ENCODE results near the gene CLN5. TPM values are rescaled to one million over a fixed set of nuclear protein-coding genes. Genes with fewer than 3 reads are reported as not detected.

CLN5 gene
- total and polyA plus RNA-seq, 10 of the 15 experiments (the other 5 are each of a cell fraction or from before 2014, with no cell fraction given) = 11.2 to 22.2 (median 13.1) TPM

GRCh38 chr13:76971215-76971614, 20.7 kb upstream of the CLN5 start:
- intact Hi-C loops (cut with micrococcal nuclease; ENCODE audit: unreplicated experiment) = no loop called here
- BruUV-seq (replicated peaks) = no TSS peak
- H3K4me3 ChIP-seq = no peak overlapping the region
- no peak overlapping the region for H3K4me2 ChIP-seq (ENCODE audit: control insufficient read depth, insufficient read depth)
- no peaks in the 10 kb centered on the region for H3K79me2 ChIP-seq (ENCODE audit: control insufficient read depth, insufficient read depth, low read length)
- ChIA-PET POLR2A (no interaction called here), CTCF (interaction anchor here (0.7 to 1.7 kb wide), 4 partner anchors 9 to 15 kb away, joined by 4 to 9 read pairs (median 4); no protein-coding TSS in a partner anchor), RAD21 (ENCODE audit: unreplicated experiment) (interaction anchor here (1.2 kb wide), 1 partner anchor 67 kb away, joined by 4 read pairs; no protein-coding TSS in a partner anchor), SMC1A (ENCODE audit: uncharacterized antibody, unreplicated experiment) (interaction anchor here (1.1 to 1.3 kb wide), 2 partner anchors 9 to 1075 kb away, joined by 3 read pairs; no protein-coding TSS in a partner anchor)
- no peaks in the 10 kb centered on the region for H4K20me1 ChIP-seq (ENCODE audit: control insufficient read depth, insufficient read depth)
- FAIRE-seq = no peak
- TF ChIP-seq RUNX3 (IDR thresholded peaks at IDR 0.05; ENCODE audit: low read length) (no peak), BCL3 (IDR thresholded peaks at IDR 0.05; ENCODE audit: borderline replicate concordance, insufficient read depth, low read depth, low read length, poor library complexity, severe bottlenecking) (no peak)
- no peak overlapping the region for H3K9ac ChIP-seq (ENCODE audit: control insufficient read depth, insufficient read depth, low read length)
- H3K9me3 ChIP-seq (replicated peaks; ENCODE audit: control insufficient read depth, insufficient read depth, low read length) = no peaks in the 10 kb centered on the region
- H3K36me3 ChIP-seq (ENCODE audit: control insufficient read depth in 2 of 2, insufficient read depth in 2 of 2, low read length in 1 of 2) = no peaks in the 10 kb centered on the region
- no peak overlapping the region for H3K27ac ChIP-seq (ENCODE audit: control insufficient read depth, insufficient read depth)
- no peaks in the 10 kb centered on the region for H3K4me1 ChIP-seq (ENCODE audit: control insufficient read depth, insufficient read depth, low read length)
- no peaks in the 10 kb centered on the region for H3K27me3 ChIP-seq (replicated peaks in 1 of 2; ENCODE audit: control insufficient read depth in 2 of 2, insufficient read depth in 2 of 2, low read length in 1 of 2)
- 0% methylated on average over 3 of the region's 3 CpGs for WGBS (ENCODE audit: insufficient coverage, insufficient replicate concordance, low lambda C conversion rate, missing lambda C conversion rate)
- no peak; the same call in 2 of the 3 replicates for ATAC-seq
- no peak overlapping the region for H2AFZ ChIP-seq (ENCODE audit: control insufficient read depth, low read depth, low read length)
- no peak for DNase-seq (ENCODE audit: low read depth, low spot score)
- in situ Hi-C loops (cut with MboI) = loop anchor here (10.0 kb wide), 1 partner anchor 1096 kb away; no protein-coding TSS in a partner anchor
